ENCODE measurements around the gene KCNT2. TPM values are rescaled to one million over a fixed set of nuclear protein-coding genes. Genes with fewer than 3 reads are reported as not detected.

KCNT2 gene
- total RNA-seq, 2 experiments from 2014 or later: not detected

DNA sequence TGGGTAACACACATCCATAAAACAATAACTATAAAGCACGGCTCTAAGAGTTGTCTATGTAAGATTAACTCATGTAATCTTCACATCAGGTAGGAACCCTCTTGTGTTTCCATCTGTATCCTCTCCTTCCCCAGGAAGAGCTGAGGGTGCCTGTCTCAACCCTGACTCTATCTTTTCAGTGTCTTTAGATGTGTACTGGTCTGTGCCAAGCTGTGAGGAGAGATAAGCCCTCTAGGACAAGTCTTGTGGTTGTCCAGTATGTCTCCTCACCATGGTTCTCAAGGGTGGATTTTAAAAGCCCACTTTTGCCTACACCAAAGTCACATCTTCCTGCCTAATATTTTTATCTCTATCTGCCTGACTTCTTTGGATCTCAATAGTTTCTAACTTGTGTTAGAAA, 300.1 kb downstream of the KCNT2 start:
- Histone ChIP-seq H3K79me2 (ENCODE audit: insufficient read depth, low read depth, low read length) (no peaks in the 10 kb centered on the region), H3K27ac (ENCODE audit: low read depth, low read length, poor library complexity, severe bottlenecking) (no peak overlapping the region), H3K9me2 (ENCODE audit: insufficient read depth, low read length) (no peaks in the 10 kb centered on the region), H3K4me1 (ENCODE audit: insufficient read depth, low read length, poor library complexity, severe bottlenecking) (no peaks in the 10 kb centered on the region), H3K4me2 (ENCODE audit: low read length) (no peak overlapping the region), H2AFZ (ENCODE audit: low read length) (no peak overlapping the region), H3K36me3 (ENCODE audit: insufficient read depth, low read length) (no peaks in the 10 kb centered on the region), H3K9me3 (ENCODE audit: low read length) (no peaks in the 10 kb centered on the region), H4K20me1 (ENCODE audit: insufficient read depth, low read length) (no peaks in the 10 kb centered on the region), H3K4me3 (ENCODE audit: low read depth, low read length, poor library complexity, severe bottlenecking) (no peak overlapping the region)
- TF ChIP-seq EZH2phosphoT487 (IDR thresholded peaks at IDR 0.05; ENCODE audit: borderline replicate concordance, low read depth, low read length): no peak
- TF ChIP-seq, protein P1, sequence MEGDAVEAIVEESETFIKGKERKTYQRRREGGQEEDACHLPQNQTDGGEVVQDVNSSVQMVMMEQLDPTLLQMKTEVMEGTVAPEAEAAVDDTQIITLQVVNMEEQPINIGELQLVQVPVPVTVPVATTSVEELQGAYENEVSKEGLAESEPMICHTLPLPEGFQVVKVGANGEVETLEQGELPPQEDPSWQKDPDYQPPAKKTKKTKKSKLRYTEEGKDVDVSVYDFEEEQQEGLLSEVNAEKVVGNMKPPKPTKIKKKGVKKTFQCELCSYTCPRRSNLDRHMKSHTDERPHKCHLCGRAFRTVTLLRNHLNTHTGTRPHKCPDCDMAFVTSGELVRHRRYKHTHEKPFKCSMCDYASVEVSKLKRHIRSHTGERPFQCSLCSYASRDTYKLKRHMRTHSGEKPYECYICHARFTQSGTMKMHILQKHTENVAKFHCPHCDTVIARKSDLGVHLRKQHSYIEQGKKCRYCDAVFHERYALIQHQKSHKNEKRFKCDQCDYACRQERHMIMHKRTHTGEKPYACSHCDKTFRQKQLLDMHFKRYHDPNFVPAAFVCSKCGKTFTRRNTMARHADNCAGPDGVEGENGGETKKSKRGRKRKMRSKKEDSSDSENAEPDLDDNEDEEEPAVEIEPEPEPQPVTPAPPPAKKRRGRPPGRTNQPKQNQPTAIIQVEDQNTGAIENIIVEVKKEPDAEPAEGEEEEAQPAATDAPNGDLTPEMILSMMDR (conservative IDR thresholded peaks at IDR 0.05; ENCODE audit: low read length): no peak
- ChIA-PET POLR2A (no interaction called here), CTCF (ENCODE audit: unreplicated experiment) (no interaction called here)
- no TSS peak for BruUV-seq (replicated peaks)
- no peak for DNase-seq (ENCODE audit: low spot score)
- intact Hi-C loops (cut with micrococcal nuclease; ENCODE audit: unreplicated experiment): no loop called here

DNA sequence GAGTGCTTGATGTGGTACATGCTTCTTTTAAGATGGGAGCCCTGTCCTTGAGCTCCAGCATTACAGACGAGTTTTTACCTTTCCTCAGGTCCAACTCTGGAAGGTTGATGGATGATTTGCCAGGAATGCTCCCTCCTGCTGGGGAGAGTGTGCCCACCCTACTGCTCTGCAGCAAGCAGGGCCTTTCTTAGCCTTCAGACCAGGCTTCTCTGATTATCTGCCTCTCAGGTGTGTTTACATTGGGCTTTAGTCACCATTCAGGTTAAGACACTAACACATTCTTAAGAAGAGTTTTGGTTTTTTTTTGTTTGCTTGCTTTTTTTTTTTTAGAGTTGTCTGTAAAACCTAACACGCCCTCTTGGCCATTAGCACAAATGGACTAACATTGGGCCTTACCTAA, 301.8 kb downstream of the KCNT2 start:
- Histone ChIP-seq H2AFZ (ENCODE audit: low read length) (no peak overlapping the region), H3K9me3 (ENCODE audit: low read length) (no peaks in the 10 kb centered on the region), H3K27ac (ENCODE audit: low read depth, low read length, poor library complexity, severe bottlenecking) (no peak overlapping the region), H3K4me1 (ENCODE audit: insufficient read depth, low read length, poor library complexity, severe bottlenecking) (no peaks in the 10 kb centered on the region), H4K20me1 (ENCODE audit: insufficient read depth, low read length) (no peaks in the 10 kb centered on the region), H3K4me3 (ENCODE audit: low read depth, low read length, poor library complexity, severe bottlenecking) (no peak overlapping the region), H3K79me2 (ENCODE audit: insufficient read depth, low read depth, low read length) (no peaks in the 10 kb centered on the region), H3K9me2 (ENCODE audit: insufficient read depth, low read length) (no peaks in the 10 kb centered on the region), H3K36me3 (ENCODE audit: insufficient read depth, low read length) (no peaks in the 10 kb centered on the region), H3K4me2 (ENCODE audit: low read length) (no peak overlapping the region)
- BruUV-seq (replicated peaks): no TSS peak
- POLR2A ChIA-PET: interaction anchor here (0.9 kb wide), 1 partner anchor 40 kb away, joined by 3 read pairs; no protein-coding TSS in a partner anchor
- no peak for DNase-seq (ENCODE audit: low spot score)
- intact Hi-C loops (cut with micrococcal nuclease; ENCODE audit: unreplicated experiment): no loop called here
- CTCF ChIA-PET (ENCODE audit: unreplicated experiment): no interaction called here
- no peak for TF ChIP-seq EZH2phosphoT487 (IDR thresholded peaks at IDR 0.05; ENCODE audit: borderline replicate concordance, low read depth, low read length)
- TF ChIP-seq, protein P1 (conservative IDR thresholded peaks at IDR 0.05; ENCODE audit: low read length): no peak

DNA sequence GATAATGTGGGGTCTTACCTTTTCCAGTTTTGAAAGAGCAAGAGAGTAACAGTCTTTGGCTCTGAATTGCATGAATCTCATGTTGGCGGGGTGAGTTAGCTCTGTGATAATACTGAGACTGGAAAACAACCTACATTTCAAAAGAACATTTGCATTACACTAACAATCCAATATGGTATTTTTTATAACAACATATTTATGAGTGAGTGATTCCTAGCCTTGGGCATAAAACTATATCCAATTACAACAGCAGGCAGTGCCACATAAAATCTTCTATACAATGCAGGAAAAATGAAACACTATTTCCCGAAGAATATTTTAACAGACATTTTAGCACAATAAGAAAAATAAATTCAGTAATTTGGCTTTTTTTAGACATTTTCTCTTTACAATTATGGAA, 303.0 kb downstream of the KCNT2 start:
- Histone ChIP-seq H2AFZ (ENCODE audit: low read length) (no peak overlapping the region), H3K4me2 (ENCODE audit: low read length) (no peak overlapping the region), H3K9me3 (ENCODE audit: low read length) (no peaks in the 10 kb centered on the region), H3K79me2 (ENCODE audit: insufficient read depth, low read depth, low read length) (no peaks in the 10 kb centered on the region), H3K4me3 (ENCODE audit: low read depth, low read length, poor library complexity, severe bottlenecking) (no peak overlapping the region), H3K9me2 (ENCODE audit: insufficient read depth, low read length) (no peaks in the 10 kb centered on the region), H3K36me3 (ENCODE audit: insufficient read depth, low read length) (no peaks in the 10 kb centered on the region), H4K20me1 (ENCODE audit: insufficient read depth, low read length) (no peaks in the 10 kb centered on the region), H3K4me1 (ENCODE audit: insufficient read depth, low read length, poor library complexity, severe bottlenecking) (no peaks in the 10 kb centered on the region), H3K27ac (ENCODE audit: low read depth, low read length, poor library complexity, severe bottlenecking) (no peak overlapping the region)
- intact Hi-C loops (cut with micrococcal nuclease; ENCODE audit: unreplicated experiment): no loop called here
- no peak for DNase-seq (ENCODE audit: low spot score)
- CTCF ChIA-PET (ENCODE audit: unreplicated experiment): no interaction called here
- POLR2A ChIA-PET: interaction anchor here (0.7 kb wide), 1 partner anchor 164 kb away, joined by 3 read pairs; no protein-coding TSS in a partner anchor
- TF ChIP-seq EZH2phosphoT487 (IDR thresholded peaks at IDR 0.05; ENCODE audit: borderline replicate concordance, low read depth, low read length): no peak
- TF ChIP-seq, protein P1 (conservative IDR thresholded peaks at IDR 0.05; ENCODE audit: low read length): no peak
- no TSS peak for BruUV-seq (replicated peaks)
